Liver (tissue), 9 donors: ENCODE data around the gene TTC32. TPM values are rescaled to one million over a fixed set of nuclear protein-coding genes. Genes with fewer than 3 reads are reported as not detected.

Experiments used
- DNase-seq: peaks from one replicate; pipeline ENCODE4 v3.0.0-alpha.2; 2017; ENCODE audit warnings: low spot score
- H3K27ac ChIP-seq, 2 donors: one replicate each; pipeline ENCODE4 v1.7.0; 2013; ENCODE audit warnings: inconsistent platforms in 2 of 2, low read length in 2 of 2, control low read depth in 1 of 2, low read depth in 1 of 2, mild to moderate bottlenecking in 1 of 2
- H3K27me3 ChIP-seq, 4 donors: one replicate each; pipeline versions ENCODE4 v1.6.1 to v1.7.0; 2013; ENCODE audit warnings: low read length in 3 of 4, inconsistent platforms in 1 of 4, mild to moderate bottlenecking in 1 of 4, moderate library complexity in 1 of 4; ENCODE audit not compliant: control insufficient read depth in 4 of 4, insufficient read depth in 4 of 4
- H3K36me3 ChIP-seq, 4 donors: one replicate each; pipeline versions ENCODE4 v1.6.1 to v1.7.0; 2013; ENCODE audit warnings: low read length in 3 of 4, mild to moderate bottlenecking in 3 of 4, low read depth in 1 of 4, moderate library complexity in 1 of 4; ENCODE audit not compliant: control insufficient read depth in 4 of 4, insufficient read depth in 3 of 4
- H3K4me1 ChIP-seq, 4 donors: one replicate each; pipeline versions ENCODE4 v1.6.1 to v1.7.0; 2013; ENCODE audit warnings: low read length in 3 of 4, mild to moderate bottlenecking in 3 of 4, moderate library complexity in 1 of 4; ENCODE audit not compliant: control insufficient read depth in 4 of 4, insufficient read depth in 4 of 4
- H3K4me3 ChIP-seq, 3 donors: one replicate each; pipeline versions ENCODE4 v1.6.1 to v1.7.0; 2013; ENCODE audit warnings: low read length in 3 of 3, control low read depth in 1 of 3, low read depth in 1 of 3, mild to moderate bottlenecking in 1 of 3
- H3K9ac ChIP-seq, 2 donors: one replicate each; pipeline ENCODE4 v1.7.0; 2013; ENCODE audit warnings: low read length in 2 of 2, mild to moderate bottlenecking in 2 of 2, moderate library complexity in 2 of 2, control low read depth in 1 of 2, low read depth in 1 of 2
- H3K9me3 ChIP-seq, 4 donors: one replicate each; pipeline versions ENCODE4 v1.6.1 to v1.7.0; 2013; ENCODE audit warnings: low read length in 3 of 4; ENCODE audit not compliant: control insufficient read depth in 4 of 4
- ATF3 ChIP-seq: IDR thresholded peaks from 2 replicates; pipeline ENCODE4 v1.6.1; 2016; ENCODE audit warnings: antibody characterized with exemption
- EGR1 ChIP-seq, 2 donors: IDR thresholded peaks; 2 replicates each; pipeline ENCODE4 v1.6.1; 2016 to 2018; ENCODE audit warnings: antibody characterized with exemption in 2 of 2, low read depth in 2 of 2
- FOXA1 ChIP-seq: IDR thresholded peaks from 2 replicates; pipeline ENCODE4 v1.6.1; 2016; ENCODE audit warnings: antibody characterized with exemption
- FOXA2 ChIP-seq: IDR thresholded peaks from 2 replicates; pipeline ENCODE4 v1.6.1; 2016; ENCODE audit warnings: antibody characterized with exemption
- GABPA ChIP-seq, 2 donors: IDR thresholded peaks in 1 of 2; conservative IDR thresholded peaks in 1 of 2; 2 replicates each; pipeline ENCODE4 v1.6.1; 2016; ENCODE audit warnings: antibody characterized with exemption in 2 of 2, mild to moderate bottlenecking in 1 of 2, moderate library complexity in 1 of 2
- HNF4A ChIP-seq, 2 donors: conservative IDR thresholded peaks; 2 replicates each; pipeline ENCODE4 v1.6.1; 2016; ENCODE audit warnings: antibody characterized with exemption in 2 of 2, mild to moderate bottlenecking in 2 of 2
- HNF4G ChIP-seq: IDR thresholded peaks from 2 replicates; pipeline ENCODE4 v1.6.1; 2016; ENCODE audit warnings: antibody characterized with exemption
- JUND ChIP-seq, 2 donors: IDR thresholded peaks; 2 replicates each; pipeline ENCODE4 v1.6.1; 2016; ENCODE audit warnings: antibody characterized with exemption in 2 of 2
- NR2F2 ChIP-seq: IDR thresholded peaks from 2 replicates; pipeline ENCODE4 v1.6.1; 2016; ENCODE audit warnings: antibody characterized with exemption
- RAD21 ChIP-seq, 2 donors: IDR thresholded peaks; 2 replicates each; pipeline ENCODE4 v1.6.1; 2016; ENCODE audit warnings: antibody characterized with exemption in 2 of 2, mild to moderate bottlenecking in 2 of 2
- RXRA ChIP-seq, 2 donors: IDR thresholded peaks; 2 replicates each; pipeline ENCODE4 v1.6.1; 2017 to 2018; ENCODE audit warnings: antibody characterized with exemption in 2 of 2, mild to moderate bottlenecking in 1 of 2
- SP1 ChIP-seq: IDR thresholded peaks from 2 replicates; pipeline ENCODE4 v1.6.1; 2018; ENCODE audit warnings: antibody characterized with exemption, mild to moderate bottlenecking
- TAF1 ChIP-seq: conservative IDR thresholded peaks from 2 replicates; pipeline ENCODE4 v1.6.1; 2016; ENCODE audit warnings: antibody characterized with exemption, mild to moderate bottlenecking
- YY1 ChIP-seq: IDR thresholded peaks from 2 replicates; pipeline ENCODE4 v1.6.1; 2016; ENCODE audit warnings: antibody characterized with exemption, mild to moderate bottlenecking
- WGBS: extraction: QIAGEN DNeasy Blood & Tissue Kit; methylation state at CpG from one replicate; pipeline ENCODE4 v1.1.7; 2013; 5-methylcytosine and 5-hydroxymethylcytosine counted together
- polyA plus RNA-seq, 2 donors: library from polyadenylated mRNA; stranded (reverse) in 1 of 2; unstranded in 1 of 2; fragments of 200-250 nt in 1 of 2; fragments of >200 nt in 1 of 2; fragmentation: Nextera tagmentation in 1 of 2; extraction: Ambion mirVana in 1 of 2; gene quantifications; one replicate each; pipeline versions ENCODE4 v1.2.1 to v1.2.3, GENCODE V29; 2013 to 2015
- total RNA-seq, 2 donors: library from RNA; depleted of rRNA; stranded (reverse); fragments of >200 nt; gene quantifications; one replicate each; pipeline ENCODE4 v1.2.3, GENCODE V29; 2014
- TF ChIP-seq, protein P1 (sequence below): IDR thresholded peaks from 2 replicates; pipeline ENCODE4 v1.6.1; 2016; ENCODE audit warnings: antibody characterized with exemption
- TF ChIP-seq, protein P2 (sequence below): IDR thresholded peaks from 2 replicates; pipeline ENCODE4 v1.6.1; 2016; ENCODE audit warnings: antibody characterized with exemption, mild to moderate bottlenecking
- TF ChIP-seq, protein P3 (sequence below): IDR thresholded peaks from 2 replicates; pipeline ENCODE4 v1.6.1; 2016; ENCODE audit warnings: antibody characterized with exemption
- TF ChIP-seq, protein P4 (sequence below): fragments of 150-350 bp; IDR thresholded peaks from 2 replicates; pipeline ENCODE4 v1.5.1; 2017; ENCODE audit warnings: improper control_type of control experiment, low read depth, low read length; ENCODE audit not compliant: missing input control
- donor health status: healthy.
- donor health status: healthy.
- donor health status: healthy.
- donor health status: healthy.
- donor health status: healthy.

TTC32 gene
- total and polyA plus RNA-seq, 4 donors, result 4.1 to 12.0 (median 10.5) TPM

GRCh38 chr2:19866771-19867170, 35.0 kb downstream of the TTC32 start:
- no peak overlapping the region for H3K9ac ChIP-seq
- H3K27me3 ChIP-seq, result no peaks in the 10 kb centered on the region
- H3K9me3 ChIP-seq, result no peaks in the 10 kb centered on the region
- DNase-seq, result no peak
- H3K36me3 ChIP-seq, result no peaks in the 10 kb centered on the region
- no peak overlapping the region for H3K27ac ChIP-seq
- no peak overlapping the region for H3K4me3 ChIP-seq
- WGBS, result 97% methylated on average over 2 of the region's 2 CpGs
- peaks cover 0 to 9% (median 4%) of the 10 kb centered on the region in 4 donors for H3K4me1 ChIP-seq
- TF ChIP-seq, protein P1, sequence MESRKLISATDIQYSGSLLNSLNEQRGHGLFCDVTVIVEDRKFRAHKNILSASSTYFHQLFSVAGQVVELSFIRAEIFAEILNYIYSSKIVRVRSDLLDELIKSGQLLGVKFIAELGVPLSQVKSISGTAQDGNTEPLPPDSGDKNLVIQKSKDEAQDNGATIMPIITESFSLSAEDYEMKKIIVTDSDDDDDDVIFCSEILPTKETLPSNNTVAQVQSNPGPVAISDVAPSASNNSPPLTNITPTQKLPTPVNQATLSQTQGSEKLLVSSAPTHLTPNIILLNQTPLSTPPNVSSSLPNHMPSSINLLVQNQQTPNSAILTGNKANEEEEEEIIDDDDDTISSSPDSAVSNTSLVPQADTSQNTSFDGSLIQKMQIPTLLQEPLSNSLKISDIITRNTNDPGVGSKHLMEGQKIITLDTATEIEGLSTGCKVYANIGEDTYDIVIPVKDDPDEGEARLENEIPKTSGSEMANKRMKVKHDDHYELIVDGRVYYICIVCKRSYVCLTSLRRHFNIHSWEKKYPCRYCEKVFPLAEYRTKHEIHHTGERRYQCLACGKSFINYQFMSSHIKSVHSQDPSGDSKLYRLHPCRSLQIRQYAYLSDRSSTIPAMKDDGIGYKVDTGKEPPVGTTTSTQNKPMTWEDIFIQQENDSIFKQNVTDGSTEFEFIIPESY, result no peak
- TF ChIP-seq FOXA2, result no peak
- TF ChIP-seq HNF4G, result no peak
- no peak for TF ChIP-seq GABPA (IDR thresholded peaks at IDR 0.05 in 1 of 2, conservative IDR thresholded peaks at IDR 0.05 in 1 of 2)
- TF ChIP-seq SP1, result no peak
- no peak for TF ChIP-seq JUND (IDR thresholded peaks at IDR 0.05)
- TF ChIP-seq, protein P2, sequence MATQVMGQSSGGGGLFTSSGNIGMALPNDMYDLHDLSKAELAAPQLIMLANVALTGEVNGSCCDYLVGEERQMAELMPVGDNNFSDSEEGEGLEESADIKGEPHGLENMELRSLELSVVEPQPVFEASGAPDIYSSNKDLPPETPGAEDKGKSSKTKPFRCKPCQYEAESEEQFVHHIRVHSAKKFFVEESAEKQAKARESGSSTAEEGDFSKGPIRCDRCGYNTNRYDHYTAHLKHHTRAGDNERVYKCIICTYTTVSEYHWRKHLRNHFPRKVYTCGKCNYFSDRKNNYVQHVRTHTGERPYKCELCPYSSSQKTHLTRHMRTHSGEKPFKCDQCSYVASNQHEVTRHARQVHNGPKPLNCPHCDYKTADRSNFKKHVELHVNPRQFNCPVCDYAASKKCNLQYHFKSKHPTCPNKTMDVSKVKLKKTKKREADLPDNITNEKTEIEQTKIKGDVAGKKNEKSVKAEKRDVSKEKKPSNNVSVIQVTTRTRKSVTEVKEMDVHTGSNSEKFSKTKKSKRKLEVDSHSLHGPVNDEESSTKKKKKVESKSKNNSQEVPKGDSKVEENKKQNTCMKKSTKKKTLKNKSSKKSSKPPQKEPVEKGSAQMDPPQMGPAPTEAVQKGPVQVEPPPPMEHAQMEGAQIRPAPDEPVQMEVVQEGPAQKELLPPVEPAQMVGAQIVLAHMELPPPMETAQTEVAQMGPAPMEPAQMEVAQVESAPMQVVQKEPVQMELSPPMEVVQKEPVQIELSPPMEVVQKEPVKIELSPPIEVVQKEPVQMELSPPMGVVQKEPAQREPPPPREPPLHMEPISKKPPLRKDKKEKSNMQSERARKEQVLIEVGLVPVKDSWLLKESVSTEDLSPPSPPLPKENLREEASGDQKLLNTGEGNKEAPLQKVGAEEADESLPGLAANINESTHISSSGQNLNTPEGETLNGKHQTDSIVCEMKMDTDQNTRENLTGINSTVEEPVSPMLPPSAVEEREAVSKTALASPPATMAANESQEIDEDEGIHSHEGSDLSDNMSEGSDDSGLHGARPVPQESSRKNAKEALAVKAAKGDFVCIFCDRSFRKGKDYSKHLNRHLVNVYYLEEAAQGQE, result no peak
- TF ChIP-seq, protein P3, sequence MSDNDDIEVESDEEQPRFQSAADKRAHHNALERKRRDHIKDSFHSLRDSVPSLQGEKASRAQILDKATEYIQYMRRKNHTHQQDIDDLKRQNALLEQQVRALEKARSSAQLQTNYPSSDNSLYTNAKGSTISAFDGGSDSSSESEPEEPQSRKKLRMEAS, result no peak
- no peak for TF ChIP-seq RAD21 (IDR thresholded peaks at IDR 0.05)
- no peak for TF ChIP-seq RXRA (IDR thresholded peaks at IDR 0.05)
- TF ChIP-seq ATF3, result no peak
- no peak for TF ChIP-seq TAF1
- no peak for TF ChIP-seq YY1
- TF ChIP-seq NR2F2, result no peak
- TF ChIP-seq HNF4A (conservative IDR thresholded peaks at IDR 0.05), result no peak
- no peak for TF ChIP-seq FOXA1
- TF ChIP-seq EGR1 (IDR thresholded peaks at IDR 0.05; ENCODE audit: low read depth in 2 of 2), result no peak
- TF ChIP-seq, protein P4, sequence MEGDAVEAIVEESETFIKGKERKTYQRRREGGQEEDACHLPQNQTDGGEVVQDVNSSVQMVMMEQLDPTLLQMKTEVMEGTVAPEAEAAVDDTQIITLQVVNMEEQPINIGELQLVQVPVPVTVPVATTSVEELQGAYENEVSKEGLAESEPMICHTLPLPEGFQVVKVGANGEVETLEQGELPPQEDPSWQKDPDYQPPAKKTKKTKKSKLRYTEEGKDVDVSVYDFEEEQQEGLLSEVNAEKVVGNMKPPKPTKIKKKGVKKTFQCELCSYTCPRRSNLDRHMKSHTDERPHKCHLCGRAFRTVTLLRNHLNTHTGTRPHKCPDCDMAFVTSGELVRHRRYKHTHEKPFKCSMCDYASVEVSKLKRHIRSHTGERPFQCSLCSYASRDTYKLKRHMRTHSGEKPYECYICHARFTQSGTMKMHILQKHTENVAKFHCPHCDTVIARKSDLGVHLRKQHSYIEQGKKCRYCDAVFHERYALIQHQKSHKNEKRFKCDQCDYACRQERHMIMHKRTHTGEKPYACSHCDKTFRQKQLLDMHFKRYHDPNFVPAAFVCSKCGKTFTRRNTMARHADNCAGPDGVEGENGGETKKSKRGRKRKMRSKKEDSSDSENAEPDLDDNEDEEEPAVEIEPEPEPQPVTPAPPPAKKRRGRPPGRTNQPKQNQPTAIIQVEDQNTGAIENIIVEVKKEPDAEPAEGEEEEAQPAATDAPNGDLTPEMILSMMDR, result no peak
